HG02870 (cell line): ENCODE results near the gene KCNJ2.

Experiments used
- ATAC-seq: cut with Tn5 transposase; IDR thresholded peaks from one replicate; pipeline ENCODE4 v1.9.1; 2021; ENCODE audit warnings: mild to moderate bottlenecking, moderate library complexity; ENCODE audit not compliant: unreplicated experiment

Gene KCNJ2

GRCh38 chr17:70158180-70158579 is 11.2 kb upstream of the KCNJ2 start:
- ATAC-seq, result no peak

- ATAC-seq, result no peak
These were observed 10.7 kb upstream of the KCNJ2 start for GRCh38 chr17:70158591-70158990.

GRCh38 chr17:70159980-70160379 is 9.4 kb upstream of the KCNJ2 start:
- no peak for ATAC-seq

GRCh38 chr17:70161519-70161918 is 7.8 kb upstream of the KCNJ2 start:
- ATAC-seq, result no peak

GRCh38 chr17:70165383-70165782 is 3.9 kb upstream of the KCNJ2 start:
- ATAC-seq, result no peak

- no peak for ATAC-seq
These were observed 2.7 kb upstream of the KCNJ2 start for GRCh38 chr17:70166615-70167014.

GRCh38 chr17:70168044-70168976 is 1.0 kb upstream of the KCNJ2 start:
- ATAC-seq, result peak; percentile 15

- ATAC-seq, result no peak
These were observed 621 bp downstream of the KCNJ2 start for GRCh38 chr17:70169709-70170597.

- ATAC-seq, result no peak
These were observed 1.8 kb downstream of the KCNJ2 start for GRCh38 chr17:70171159-70171558.

- no peak for ATAC-seq
These were observed 3.1 kb downstream of the KCNJ2 start for GRCh38 chr17:70172449-70172848.

- ATAC-seq, result no peak
These were observed 3.6 kb downstream of the KCNJ2 start for GRCh38 chr17:70172923-70173322.

GRCh38 chr17:70173681-70174080 is 4.3 kb downstream of the KCNJ2 start:
- no peak for ATAC-seq

- no peak for ATAC-seq
These were observed 12.0 kb downstream of the KCNJ2 start for GRCh38 chr17:70181376-70181775.

GRCh38 chr17:70181866-70182265 is 12.5 kb downstream of the KCNJ2 start:
- ATAC-seq, result no peak

GRCh38 chr17:70183508-70183907 is 14.2 kb downstream of the KCNJ2 start:
- ATAC-seq, result no peak

GRCh38 chr17:70184207-70184606 is 14.9 kb downstream of the KCNJ2 start:
- no peak for ATAC-seq

- no peak for ATAC-seq
These were observed 15.4 kb downstream of the KCNJ2 start for GRCh38 chr17:70184770-70185169.

GRCh38 chr17:70185285-70185684 is 16.0 kb downstream of the KCNJ2 start:
- no peak for ATAC-seq

GRCh38 chr17:70187383-70187782 is 18.1 kb downstream of the KCNJ2 start:
- no peak for ATAC-seq

- no peak for ATAC-seq
These were observed 21.9 kb downstream of the KCNJ2 start for GRCh38 chr17:70190959-70191805.

- no peak for ATAC-seq
These were observed 25.8 kb downstream of the KCNJ2 start for GRCh38 chr17:70195091-70195490.
